Mucosa of descending colon (tissue), 3 donors: ENCODE measurements around the gene XPO1. TPM values are rescaled to one million over a fixed set of nuclear protein-coding genes. Genes with fewer than 3 reads are reported as not detected.

ENCODE experiments used
- total RNA-seq, 3 donors: library from RNA; stranded (reverse); fragmentation: NEBNext Ultra II Directional in 2 of 3; extraction: Animal tissue kit (Norgen Biotek cat#: 25700) in 2 of 3; gene quantifications; one replicate each; pipeline versions ENCODE4 v1.2.1 to v1.2.4, GENCODE V29; 2021 to 2023
- donor health status: DM: no; HTN: no; CAD: no; lungs with moderate emphysema.
- donor health status: DM: no; HTN: no; CAD: no.
- donor health status: DM: no; HTN: yes; CAD: no.

XPO1 gene
- total RNA-seq, 3 donors from 2014 or later: 76.8 to 94.1 (median 87.5) TPM

Other genes with a start within 250 kb of the XPO1 start
- 100 to 1,000 TPM in 1 of 3 donors, 10 to 100 TPM in 2; 67.9 to 132 (median 88.4) TPM for gene USP34, start 67.3 kb downstream of the XPO1 start, total RNA-seq